ENCODE measurements around the gene ASPSCR1. TPM values are rescaled to one million over a fixed set of nuclear protein-coding genes. Genes with fewer than 3 reads are reported as not detected.

The ASPSCR1 gene
- total and polyA plus RNA-seq, 2 of the 13 experiments (the other 11 are each of a cell fraction or from before 2014, with no cell fraction given) = 274 to 314 TPM

DNA sequence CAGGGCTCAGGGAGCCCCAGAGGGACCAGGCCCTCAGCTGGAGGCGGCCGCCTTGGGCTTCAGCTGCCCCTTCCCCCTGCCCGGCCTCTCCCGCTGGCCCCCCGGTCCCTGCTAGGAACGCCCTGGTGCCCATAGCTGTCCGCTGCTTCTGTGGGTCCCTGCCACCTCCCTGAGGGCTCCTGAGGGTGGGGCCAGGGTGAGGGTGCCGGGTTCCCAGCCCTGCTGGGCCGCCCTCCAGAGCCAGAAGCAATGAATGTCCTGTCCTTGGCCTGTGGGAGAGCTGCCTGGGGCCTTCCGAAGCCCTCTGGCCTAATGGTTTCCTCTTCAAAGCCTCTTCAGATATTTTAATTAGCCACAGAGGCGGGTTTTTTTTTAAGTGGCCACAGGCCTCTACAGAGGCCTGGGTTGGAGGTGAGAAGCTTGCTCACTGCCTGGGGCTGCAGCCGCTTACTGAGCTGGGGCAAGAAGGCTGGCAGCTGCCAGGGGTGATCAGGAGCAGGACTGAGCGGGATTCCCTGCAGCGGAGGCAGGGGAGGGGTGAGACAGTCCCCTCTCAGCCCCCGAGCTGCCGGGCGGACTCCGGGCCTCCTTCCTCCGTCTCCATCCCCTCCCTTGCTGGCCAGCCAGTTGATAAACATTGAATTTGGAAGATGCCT is 35.3 kb downstream of the ASPSCR1 start (continued):
- TF ChIP-seq, protein P1, sequence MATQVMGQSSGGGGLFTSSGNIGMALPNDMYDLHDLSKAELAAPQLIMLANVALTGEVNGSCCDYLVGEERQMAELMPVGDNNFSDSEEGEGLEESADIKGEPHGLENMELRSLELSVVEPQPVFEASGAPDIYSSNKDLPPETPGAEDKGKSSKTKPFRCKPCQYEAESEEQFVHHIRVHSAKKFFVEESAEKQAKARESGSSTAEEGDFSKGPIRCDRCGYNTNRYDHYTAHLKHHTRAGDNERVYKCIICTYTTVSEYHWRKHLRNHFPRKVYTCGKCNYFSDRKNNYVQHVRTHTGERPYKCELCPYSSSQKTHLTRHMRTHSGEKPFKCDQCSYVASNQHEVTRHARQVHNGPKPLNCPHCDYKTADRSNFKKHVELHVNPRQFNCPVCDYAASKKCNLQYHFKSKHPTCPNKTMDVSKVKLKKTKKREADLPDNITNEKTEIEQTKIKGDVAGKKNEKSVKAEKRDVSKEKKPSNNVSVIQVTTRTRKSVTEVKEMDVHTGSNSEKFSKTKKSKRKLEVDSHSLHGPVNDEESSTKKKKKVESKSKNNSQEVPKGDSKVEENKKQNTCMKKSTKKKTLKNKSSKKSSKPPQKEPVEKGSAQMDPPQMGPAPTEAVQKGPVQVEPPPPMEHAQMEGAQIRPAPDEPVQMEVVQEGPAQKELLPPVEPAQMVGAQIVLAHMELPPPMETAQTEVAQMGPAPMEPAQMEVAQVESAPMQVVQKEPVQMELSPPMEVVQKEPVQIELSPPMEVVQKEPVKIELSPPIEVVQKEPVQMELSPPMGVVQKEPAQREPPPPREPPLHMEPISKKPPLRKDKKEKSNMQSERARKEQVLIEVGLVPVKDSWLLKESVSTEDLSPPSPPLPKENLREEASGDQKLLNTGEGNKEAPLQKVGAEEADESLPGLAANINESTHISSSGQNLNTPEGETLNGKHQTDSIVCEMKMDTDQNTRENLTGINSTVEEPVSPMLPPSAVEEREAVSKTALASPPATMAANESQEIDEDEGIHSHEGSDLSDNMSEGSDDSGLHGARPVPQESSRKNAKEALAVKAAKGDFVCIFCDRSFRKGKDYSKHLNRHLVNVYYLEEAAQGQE (IDR thresholded peaks at IDR 0.05; ENCODE audit: borderline replicate concordance in 1 of 2, low read depth in 1 of 2, low read length in 2 of 2) = no peak
- TF ChIP-seq PCBP2 (optimal IDR thresholded peaks at IDR 0.05; ENCODE audit: low read depth, low read length, poor library complexity, severe bottlenecking) (no peak), AGO1 (IDR thresholded peaks at IDR 0.05; ENCODE audit: low read depth, low read length, poor library complexity, severe bottlenecking) (peak; percentile 0), ZNF879 (CRISPR knock-in tag; IDR thresholded peaks at IDR 0.05) (no peak), ZKSCAN8 (CRISPR knock-in tag; IDR thresholded peaks at IDR 0.05; ENCODE audit: borderline replicate concordance) (no peak), GTF3A (CRISPR knock-in tag; conservative IDR thresholded peaks at IDR 0.05) (no peak), NONO (IDR thresholded peaks at IDR 0.05) (no peak), NONO (CRISPR knock-in tag; conservative IDR thresholded peaks at IDR 0.05) (peak; percentile 51; the same call in 1 of the 2 replicates), MED1 (CRISPR knock-in tag; IDR thresholded peaks at IDR 0.05) (0 out of 2 replicates have a peak, but pooled peaks have one; percentile 20)
- TF ChIP-seq, protein P2, sequence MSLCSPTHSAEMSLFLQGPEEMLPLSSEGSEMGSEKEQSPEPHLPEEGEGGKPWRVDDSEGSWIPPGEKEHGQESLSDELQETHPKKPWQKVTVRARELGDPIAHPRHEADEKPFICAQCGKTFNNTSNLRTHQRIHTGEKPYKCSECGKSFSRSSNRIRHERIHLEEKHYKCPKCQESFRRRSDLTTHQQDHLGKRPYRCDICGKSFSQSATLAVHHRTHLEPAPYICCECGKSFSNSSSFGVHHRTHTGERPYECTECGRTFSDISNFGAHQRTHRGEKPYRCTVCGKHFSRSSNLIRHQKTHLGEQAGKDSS (CRISPR knock-in tag; IDR thresholded peaks at IDR 0.05; ENCODE audit: borderline replicate concordance, low read depth) = no peak
